CD1c-positive myeloid dendritic cell (primary cell): ENCODE data around the gene IMP4.
A peak's percentile ranks its signal among the peaks of the same experiment; 100 is the strongest.

Source experiments
- DNase-seq: peaks from one replicate; pipeline ENCODE4 v3.0.0-alpha.2; 2016; ENCODE audit errors: extremely low spot score

Gene IMP4

DNA sequence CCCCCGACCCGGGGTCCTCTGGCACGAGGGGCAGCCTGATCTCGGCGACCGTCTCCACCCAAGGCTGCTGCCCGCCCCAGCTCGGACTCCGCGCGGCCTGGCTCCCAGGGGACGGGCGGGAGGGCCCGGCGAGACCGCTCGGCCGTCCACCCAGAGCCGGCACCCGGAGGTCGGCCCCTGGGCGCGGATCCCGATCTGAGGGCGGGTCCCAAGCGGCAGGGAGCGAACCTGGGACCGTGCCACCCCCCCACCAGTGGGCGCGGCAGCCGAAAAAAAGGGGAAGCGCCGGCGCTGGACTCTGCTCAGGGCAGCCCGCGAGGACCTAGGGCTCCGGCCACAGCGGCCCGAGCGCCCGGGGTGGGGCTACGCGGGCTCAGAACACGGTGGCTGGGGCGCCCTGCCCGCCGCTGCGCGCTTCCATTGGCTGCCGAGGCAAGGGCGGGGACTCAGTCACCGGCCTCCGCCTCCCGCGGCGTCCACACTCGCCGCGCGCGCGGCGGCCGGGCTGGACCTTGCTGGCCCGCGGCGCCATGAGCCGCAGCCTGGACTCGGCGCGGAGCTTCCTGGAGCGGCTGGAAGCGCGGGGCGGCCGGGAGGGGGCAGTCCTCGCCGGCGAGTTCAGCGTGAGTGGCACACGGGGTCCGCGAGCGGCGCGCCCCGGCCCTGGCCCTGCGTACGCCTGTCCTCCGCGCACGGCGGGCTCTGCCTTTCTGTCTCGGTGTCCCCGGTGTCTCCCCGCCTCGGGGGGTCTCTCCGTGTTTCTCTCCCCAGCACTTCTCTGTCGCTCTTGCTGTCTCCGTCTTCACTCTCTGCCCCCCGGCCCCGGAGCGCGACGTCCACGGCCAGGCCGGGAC, 13.1 kb downstream of the IMP4 start, which contains the start of gene PTPN18:
PTPN18 (plus strand) TSS at position 479 of the 854 bp plus-strand sequence; CDS start at position 531, 52 bp downstream.
- peak; percentile 95 for DNase-seq

DNA sequence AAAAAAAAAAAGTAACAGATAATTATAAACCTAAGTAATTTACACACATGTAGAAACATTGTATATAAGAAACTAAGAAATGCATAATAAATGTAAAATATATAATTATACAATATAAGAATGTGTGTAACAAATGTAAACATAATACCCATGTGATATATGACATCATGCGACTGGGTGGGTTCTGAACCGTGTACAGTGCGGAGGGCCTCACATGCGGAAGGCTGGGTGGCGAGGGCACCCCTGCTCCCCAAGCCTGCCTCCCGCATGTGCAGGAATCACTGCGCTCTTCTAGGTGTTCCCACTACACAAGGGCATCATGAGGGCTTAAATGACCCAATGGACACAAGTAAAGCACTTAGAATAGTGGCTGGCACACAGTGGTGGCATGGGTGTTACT, 15.2 kb downstream of the IMP4 start:
- DNase-seq: no peak

DNA sequence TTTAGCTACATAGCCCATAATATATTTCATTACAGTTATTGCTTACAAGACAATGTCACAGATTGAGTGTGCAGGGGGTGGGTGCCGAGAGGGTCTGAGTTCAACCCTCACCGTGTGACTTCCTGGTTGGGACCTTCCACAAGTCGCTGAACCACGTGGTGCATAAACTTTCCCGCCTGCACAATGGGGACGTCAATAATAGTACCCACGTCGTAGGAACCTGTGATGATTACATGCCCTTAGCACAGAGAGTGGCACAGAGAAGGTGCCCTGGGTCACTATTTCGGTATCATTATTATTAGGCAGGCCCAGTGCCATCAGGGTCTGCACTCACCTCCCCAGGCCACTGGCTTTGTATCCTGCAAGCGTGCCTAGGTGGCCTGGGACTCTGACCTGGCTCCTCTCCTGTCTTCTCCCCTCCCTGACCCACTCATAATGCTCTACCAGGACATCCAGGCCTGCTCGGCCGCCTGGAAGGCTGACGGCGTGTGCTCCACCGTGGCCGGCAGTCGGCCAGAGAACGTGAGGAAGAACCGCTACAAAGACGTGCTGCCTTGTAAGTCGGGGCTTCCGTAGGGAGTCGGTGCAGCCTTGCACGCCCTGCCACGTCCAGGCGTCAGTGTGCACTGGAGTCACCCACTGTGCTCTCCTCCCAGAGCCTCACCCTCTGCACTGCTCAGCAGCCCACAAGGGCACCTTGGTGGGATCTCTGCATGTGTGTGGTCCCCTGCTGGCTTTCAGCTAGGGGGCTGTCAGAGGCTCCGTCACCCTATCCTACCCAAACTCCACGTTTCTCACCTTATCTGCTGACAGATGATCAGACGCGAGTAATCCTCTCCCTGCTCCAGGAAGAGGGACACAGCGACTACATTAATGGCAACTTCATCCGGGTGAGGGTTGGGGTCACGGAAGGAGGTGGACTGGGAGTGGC, 16.0 kb downstream of the IMP4 start:
- DNase-seq: no peak

DNA sequence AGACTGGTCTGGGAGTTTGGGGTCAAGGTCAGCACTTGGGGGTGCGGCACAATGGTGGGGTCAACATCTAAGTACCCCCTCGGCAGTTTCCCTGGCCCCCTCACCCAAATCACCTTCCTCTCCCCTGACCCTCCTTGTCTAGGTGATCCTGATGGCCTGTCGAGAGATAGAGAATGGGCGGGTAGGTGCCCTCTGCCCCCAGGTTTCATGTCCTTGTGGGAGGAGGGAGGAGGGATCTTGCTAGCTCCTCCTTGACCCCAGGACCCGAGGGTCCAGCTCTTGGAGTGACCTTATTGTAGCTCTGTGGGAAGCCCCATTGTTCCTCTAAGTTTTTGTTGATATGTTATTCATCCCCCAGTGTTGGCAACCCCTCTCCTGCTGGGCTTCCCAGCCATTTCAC, 16.8 kb downstream of the IMP4 start:
- no peak for DNase-seq

DNA sequence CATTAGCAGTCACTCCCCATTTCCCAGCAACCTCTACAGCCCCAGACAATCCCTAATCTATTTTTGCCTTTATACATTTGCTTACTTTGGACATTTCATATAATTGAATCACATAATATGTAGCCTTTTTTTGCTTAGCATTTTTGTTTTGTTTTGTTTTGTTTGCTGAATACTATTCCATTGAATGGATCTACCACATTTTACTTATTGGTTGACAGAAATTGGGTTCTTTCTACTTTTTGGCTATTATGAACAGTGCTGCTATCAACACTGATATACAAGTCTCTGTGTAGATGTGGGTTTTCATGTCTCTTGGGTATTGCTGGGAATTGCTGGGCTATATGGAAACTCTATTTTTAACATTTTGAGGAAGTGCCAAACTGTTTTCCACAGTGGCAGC, 20.8 kb downstream of the IMP4 start:
- DNase-seq: no peak

DNA sequence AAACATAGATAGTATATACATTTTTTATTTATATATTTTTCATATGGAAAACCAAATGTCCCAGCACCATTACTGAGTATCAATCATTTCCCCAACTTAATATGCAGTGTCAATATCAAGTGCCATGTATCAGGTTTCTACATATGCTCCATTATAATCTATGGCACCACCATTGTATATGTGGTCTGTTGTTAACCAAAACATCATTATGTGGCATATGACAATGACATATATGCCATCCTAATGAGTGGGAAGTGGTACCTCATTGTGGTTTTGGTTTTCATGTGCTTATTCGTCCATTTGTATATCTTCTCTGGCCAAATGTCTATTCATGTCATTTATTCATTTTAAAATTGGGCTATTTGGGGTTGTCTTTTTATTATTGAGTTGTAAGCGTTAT, 22.4 kb downstream of the IMP4 start:
- no peak for DNase-seq

DNA sequence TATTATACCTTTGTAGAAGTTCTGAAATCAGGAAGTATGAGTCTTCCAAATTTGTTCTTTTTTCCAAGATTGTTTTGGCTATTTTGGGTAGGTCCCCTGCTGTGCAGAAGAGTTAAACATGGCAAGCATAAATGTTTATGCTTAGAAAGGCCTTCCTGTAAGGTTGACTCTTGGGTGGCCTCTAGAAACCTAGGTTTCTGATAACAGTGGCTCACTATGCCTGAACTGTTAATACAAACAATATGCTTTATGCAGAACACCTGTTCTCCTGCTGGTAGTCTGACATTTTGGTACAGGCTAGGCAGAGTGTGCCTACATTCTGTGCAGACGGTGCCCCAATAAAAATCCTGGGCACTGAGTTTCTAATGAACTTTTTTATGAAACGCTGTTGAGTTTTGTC, 23.3 kb downstream of the IMP4 start:
- DNase-seq: no peak

DNA sequence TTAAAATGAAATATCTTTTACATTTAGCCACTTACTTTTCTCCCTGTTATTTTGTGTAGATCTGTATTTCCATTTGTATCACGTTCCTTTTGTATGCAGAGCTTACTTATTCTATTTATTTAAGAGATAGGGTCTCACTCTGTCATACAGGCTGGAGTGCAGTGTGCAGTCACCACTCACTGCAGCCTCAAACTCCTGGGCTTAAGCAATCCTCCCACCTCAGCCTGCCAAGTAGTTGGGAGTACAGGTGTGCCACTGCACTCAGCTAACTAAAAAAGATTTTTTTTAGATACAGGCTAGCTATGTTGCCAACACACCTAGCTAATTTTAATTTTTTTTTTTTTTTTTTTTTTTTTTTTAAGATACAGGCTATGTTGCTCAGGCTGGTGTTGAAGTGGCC, 24.0 kb downstream of the IMP4 start:
- DNase-seq: no peak

DNA sequence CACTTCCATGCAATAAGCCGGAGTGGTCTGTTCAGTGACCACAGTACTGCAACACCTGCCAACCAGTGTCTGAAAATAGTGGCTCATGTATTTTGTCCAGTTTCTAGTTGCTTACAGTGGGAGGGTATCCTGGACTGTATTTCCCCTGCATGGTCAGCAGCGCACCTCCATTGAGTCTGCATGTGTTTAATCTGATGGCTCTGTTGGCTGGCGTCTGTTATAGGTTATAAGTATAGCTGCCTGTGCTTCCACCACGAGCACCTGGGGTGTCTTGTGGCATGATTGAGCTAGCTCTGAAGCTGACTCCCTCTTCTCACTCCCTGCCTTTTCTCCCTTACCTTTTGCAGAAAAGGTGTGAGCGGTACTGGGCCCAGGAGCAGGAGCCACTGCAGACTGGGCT, 26.1 kb downstream of the IMP4 start:
- DNase-seq: no peak

DNA sequence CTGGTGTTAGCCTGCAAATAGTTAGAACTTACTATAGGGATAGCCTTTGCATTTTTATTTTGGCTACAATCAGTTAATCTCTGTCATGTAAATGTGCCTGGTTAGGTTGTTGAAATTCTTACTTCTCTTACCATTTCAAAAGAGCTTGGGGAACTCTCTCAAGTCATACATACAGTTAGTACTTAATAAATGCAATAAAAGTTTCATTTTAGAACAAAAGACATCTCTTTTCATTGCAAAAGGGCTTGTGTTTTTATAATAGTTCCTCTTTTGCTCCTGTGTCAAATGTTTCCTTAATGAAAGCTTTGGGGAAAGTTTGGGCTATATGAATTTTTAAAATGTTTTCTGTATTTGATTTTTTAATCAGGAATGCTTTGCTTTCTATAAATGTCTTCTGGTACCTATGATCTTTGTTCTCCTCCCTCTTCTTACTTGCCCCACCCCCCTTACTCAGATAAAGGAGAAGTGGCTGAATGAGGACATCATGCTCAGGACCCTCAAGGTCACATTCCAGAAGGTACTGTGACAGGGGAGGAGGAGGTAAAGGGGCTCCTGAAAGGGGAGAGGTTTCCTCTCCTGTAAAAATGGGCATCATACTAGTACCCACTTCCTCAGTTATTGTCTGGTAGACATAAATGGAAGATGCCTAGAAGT, 26.7 kb downstream of the IMP4 start:
- DNase-seq: no peak

DNA sequence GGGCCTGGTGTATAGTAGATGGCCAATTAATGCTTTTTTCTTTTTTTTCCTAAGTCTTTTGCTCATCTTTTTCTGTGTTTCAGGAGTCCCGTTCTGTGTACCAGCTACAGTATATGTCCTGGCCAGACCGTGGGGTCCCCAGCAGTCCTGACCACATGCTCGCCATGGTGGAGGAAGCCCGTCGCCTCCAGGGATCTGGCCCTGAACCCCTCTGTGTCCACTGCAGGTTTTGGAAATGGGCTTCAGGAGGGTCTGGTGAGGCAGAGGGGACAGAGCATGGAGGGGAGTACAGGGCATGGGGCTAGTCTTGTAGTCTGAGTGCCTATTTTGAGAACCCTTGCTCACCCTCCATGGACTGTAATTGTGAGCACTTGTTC, 27.3 kb downstream of the IMP4 start:
- no peak for DNase-seq

DNA sequence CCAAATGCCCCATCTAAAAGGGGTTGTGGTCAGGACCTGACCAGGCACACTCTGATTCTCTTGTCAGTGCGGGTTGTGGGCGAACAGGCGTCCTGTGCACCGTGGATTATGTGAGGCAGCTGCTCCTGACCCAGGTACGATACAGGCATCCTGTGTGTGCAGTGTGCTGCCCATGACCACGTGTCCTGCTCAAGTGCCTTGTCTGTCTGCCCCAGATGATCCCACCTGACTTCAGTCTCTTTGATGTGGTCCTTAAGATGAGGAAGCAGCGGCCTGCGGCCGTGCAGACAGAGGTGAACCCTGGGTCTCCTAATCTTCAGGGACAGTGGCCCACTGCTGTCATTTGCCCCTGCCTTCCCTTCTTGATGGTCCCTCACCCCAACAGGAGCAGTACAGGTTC, 27.8 kb downstream of the IMP4 start:
- no peak for DNase-seq

DNA sequence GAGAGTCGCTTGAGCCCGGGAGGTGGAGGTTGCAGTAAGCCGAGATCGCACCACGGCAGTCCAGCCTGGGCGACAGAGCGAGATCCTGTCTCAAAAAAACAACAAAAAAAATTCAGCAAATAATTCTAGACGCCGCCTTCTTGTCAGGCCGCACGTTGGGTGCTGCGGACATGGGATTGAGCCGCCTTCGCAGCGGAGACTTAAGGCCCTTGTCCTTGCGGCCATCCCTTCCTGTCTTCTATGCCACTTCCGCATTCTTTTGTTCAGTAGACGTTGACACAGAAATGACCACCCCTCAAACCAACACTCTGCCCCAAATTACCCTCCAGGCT, 29.0 kb downstream of the IMP4 start:
- DNase-seq: no peak

DNA sequence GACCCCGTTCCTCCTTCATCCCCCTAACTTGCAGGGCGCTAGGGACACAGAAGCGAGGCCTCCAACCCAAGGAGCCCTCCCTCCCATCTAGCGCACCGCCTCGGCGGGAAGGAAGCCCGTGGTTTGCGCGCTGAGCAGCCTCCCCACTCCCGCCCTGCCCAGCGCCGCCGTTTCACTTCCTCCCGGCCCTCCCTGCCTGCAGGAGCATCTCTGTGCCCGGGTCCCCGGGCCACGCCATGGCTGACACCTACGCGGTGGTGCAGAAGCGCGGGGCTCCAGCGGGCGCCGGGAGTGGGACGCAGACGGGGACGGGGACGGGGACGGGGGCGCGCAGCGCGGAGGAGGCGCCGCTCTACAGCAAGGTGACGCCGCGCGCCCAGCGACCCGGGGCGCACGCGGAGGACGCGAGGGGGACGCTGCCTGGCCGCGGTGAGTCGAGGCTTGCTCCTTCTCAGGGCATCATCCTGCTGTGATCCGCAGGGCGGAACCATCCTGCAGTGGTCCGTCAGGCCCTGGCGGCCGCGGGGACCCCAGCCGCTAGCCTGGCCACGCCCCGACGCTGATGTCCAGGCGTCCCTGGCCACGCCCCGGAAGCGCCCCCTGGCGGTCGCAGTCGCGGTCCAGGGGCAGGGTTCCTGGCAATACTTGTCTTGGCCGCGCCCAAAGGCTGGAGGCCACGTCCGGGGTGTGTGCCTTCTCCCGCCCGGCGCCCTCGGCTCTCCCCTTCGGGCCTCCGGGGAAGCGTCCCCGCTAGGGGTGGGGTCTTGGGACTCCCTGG, 29.5 kb downstream of the IMP4 start:
- peak; percentile 94 for DNase-seq

DNA sequence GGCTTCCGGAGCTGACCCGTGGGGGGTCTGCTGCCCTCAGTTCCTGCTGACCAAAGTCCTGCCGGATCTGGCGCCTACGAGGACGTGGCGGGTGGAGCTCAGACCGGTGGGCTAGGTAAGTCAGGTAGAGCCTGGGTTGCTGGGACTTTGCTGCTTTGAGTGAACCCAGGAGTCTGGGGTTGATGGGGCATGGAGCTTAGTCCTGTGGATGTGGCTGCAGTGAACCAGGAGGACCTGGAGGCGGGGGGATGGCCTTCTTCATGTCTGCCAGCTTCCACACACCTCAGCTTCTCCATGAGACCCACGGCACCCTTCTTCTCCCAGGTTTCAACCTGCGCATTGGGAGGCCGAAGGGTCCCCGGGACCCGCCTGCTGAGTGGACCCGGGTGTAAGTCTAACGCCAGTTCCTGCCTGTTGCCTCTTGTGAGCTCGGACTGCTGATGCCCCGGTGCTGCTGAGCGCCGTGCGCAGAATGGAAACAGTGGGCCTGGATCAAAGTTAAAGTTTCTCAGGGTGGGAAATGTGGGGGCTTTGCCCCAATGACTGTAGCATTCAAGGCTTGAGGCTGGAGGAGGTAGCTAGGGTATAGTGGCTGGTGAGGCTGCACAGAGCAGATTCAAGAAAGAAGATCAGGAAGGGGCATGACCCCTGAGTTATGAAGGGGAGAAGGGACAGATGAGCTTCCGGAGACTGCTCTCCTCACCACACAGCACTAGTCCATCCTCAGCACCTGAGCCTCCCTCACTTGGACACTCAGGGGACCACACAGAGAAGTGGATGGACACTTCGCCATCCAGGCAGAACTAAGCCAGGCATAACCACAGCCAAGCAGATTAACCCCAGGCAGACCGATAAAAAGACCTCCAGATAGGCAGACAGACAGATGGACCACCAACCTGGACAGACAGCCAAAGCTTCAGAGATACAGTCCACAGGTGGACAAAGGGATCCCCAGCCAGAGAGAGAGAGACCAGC, 30.4 kb downstream of the IMP4 start:
- DNase-seq: no peak

DNA sequence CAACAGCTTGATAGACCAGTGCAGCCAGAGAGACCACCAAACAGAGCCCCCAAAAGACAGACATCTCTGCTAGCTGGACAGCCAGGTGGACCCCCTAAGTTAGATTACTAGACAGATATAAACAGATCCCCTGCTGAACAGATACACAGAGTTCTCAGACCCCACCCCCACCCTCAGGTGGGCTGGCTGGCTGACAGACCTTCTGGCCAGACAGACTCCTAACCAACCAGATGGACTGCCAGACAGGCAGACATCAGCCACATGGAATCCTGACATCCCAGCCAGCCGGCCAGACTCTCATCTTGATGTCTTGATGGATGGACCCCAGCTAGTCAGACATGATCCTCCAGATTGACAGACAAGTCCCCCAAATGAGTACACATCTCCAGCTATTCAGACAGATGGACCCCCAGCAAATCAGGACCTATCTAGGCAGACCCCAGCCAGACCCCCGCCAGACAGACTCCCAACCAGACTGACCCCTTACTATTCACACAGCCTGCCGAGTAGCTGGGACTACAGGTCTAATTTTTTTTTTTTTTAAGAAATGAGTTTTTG, 31.2 kb downstream of the IMP4 start:
- DNase-seq: no peak

DNA sequence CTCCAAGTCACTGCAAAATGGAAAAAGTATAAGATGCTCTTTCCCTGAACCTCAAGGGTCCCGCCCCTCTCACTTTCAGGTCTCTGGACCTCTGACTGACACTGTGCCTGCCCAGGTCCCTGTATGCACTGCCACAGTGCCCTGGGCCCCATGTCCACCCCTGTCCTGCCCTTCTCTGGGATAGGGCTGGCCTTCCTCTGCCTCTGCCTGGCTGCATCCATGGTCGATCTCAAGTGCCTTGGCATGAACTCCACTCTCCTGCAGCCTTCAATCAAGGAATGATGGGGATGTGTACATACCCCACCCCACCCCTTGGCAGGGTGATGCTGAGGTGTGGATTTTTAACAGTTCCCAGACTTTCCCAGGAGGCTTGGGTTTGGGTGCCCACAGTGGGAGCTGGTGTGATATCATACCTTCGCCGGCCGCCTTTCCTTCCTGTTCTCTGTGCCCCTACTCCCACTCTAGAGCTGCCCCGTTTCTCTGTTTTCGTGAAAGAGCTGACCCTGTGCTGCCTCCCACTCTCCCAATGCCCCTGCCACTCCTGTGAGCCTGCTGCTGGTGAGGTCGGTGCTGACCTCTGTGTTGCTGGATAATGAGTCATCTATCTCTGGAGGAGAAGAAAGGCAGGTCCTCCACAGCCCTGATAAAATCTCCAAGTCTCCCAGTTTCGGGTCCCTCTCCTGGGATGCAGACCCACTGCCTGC, 32.0 kb downstream of the IMP4 start:
- DNase-seq: peak; percentile 57

DNA sequence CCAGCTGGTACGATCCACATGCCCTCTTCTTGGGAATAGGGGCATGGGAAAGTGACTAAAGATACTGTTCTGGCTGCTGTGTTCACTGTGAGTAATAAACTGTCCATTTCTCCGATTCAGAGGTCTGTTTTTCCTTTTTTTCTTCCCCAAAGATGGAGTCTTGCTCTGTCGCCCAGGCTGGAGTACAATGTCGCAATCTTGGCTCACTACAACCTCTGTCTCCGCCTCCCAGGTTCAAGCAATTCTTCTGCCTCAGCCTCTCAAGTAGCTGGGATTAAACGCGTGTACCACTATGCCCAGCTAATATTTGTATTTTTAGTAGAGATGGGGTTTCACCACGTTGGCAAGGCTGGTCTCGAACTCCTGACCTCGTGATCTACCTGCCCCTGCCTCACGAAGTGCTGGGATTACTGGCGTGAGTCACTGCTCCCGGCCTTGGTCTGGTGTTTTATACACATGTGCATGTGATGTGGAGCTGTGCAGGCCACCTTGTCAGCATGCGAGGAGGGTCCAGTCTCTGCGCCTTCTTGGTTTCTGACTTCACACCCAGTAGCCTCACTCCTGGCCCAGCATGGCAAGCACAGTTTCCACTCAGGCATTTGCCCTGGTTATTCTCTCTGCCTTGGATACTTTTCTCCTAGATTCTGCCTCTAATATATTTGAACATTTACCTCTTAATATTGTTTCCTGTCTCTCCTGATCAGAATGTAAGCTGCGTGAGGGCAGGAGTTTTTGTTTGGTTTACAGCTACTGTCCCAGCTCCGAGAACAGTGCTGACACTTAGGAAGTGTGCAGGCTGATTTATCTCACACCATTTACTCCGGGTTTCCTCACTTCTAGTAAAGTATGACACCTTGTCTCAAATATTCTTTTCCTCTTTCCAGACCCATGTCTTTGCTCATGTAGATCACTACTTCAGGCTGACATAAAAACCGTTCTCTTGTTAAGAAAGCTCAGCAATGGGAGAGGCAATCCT, 32.9 kb downstream of the IMP4 start:
- no peak for DNase-seq
